IMR-90 (cell line): ENCODE measurements around the gene TELO2. TPM values are rescaled to one million over a fixed set of nuclear protein-coding genes. Genes with fewer than 3 reads are reported as not detected.

Experiments used
- ATAC-seq: fragments of 200-7000 bp; cut with Tn5 transposase; 2 replicates; pipeline ENCODE4 v1.9.1; 2020; ENCODE audit warnings: low read depth, mild to moderate bottlenecking, moderate library complexity
- BruUV-seq: library from RNA; stranded (reverse); fragments of 400-500 nt; replicated peaks from 2 replicates; lab custom pipeline; 2021; lab: Mats Ljungman, UMichigan
- CTCF ChIA-PET: fragments of 300-600 bp; formaldehyde crosslinking; extraction: SDS; loops from one replicate; lab custom pipeline; 2021; ENCODE audit warnings: antibody characterized with exemption; lab: Yijun Ruan, JAX
- POLR2A ChIA-PET: fragments of 300-600 bp; sonication (Branson Sonifier 250); formaldehyde crosslinking; loops from one replicate; lab custom pipeline; 2022; ENCODE audit warnings: antibody characterized with exemption; ENCODE audit not compliant: unreplicated experiment; lab: Charles Lee
- DNase-seq: peaks from one replicate; pipeline ENCODE4 v3.0.0; 2013
- H2AFZ ChIP-seq: replicated peaks from 2 replicates; pipeline ENCODE3; 2013; ENCODE audit warnings: low read length, mild to moderate bottlenecking; ENCODE audit not compliant: poor library complexity
- H2AK5ac ChIP-seq: 2 replicates; pipeline ENCODE4 v1.6.1; 2013; ENCODE audit warnings: low read depth, low read length, inconsistent platforms
- H2AK9ac ChIP-seq: replicated peaks from 2 replicates; pipeline ENCODE3; 2013; ENCODE audit warnings: mild to moderate bottlenecking, low read depth, low read length, moderate library complexity; ENCODE audit not compliant: poor library complexity
- H2BK120ac ChIP-seq: 2 replicates; pipeline ENCODE4 v1.6.1; 2013; ENCODE audit warnings: low read depth, low read length, inconsistent platforms
- H2BK15ac ChIP-seq: 3 replicates; pipeline ENCODE4 v1.6.1; 2013; ENCODE audit warnings: low read depth, low read length, inconsistent platforms
- H2BK20ac ChIP-seq: 2 replicates; pipeline ENCODE4 v1.6.1; 2013; ENCODE audit warnings: low read depth, mild to moderate bottlenecking, inconsistent platforms, low read length, moderate library complexity
- H2BK5ac ChIP-seq: 2 replicates; pipeline ENCODE4 v1.6.1; 2013; ENCODE audit warnings: mild to moderate bottlenecking, low read depth, low read length, inconsistent platforms; ENCODE audit not compliant: poor library complexity, severe bottlenecking
- H3K14ac ChIP-seq: replicated peaks from 2 replicates; pipeline ENCODE4 v1.6.1; 2013; ENCODE audit warnings: low read depth, low read length, inconsistent platforms
- H3K18ac ChIP-seq: 2 replicates; pipeline ENCODE4 v1.6.1; 2013; ENCODE audit warnings: low read depth, low read length, control low read depth
- H3K23ac ChIP-seq: 2 replicates; pipeline ENCODE4 v1.6.1; 2013; ENCODE audit warnings: low read depth, low read length, inconsistent platforms
- H3K27ac ChIP-seq: 2 replicates; pipeline ENCODE4 v1.5.1; 2013; ENCODE audit warnings: mild to moderate bottlenecking, control low read depth, low read length; ENCODE audit not compliant: insufficient read depth
- H3K27me3 ChIP-seq: 2 replicates; pipeline ENCODE4 v1.6.1; 2013; ENCODE audit warnings: low read length; ENCODE audit not compliant: control insufficient read depth, insufficient read depth
- H3K36me3 ChIP-seq: 2 replicates; pipeline ENCODE4 v1.6.1; 2013; ENCODE audit warnings: low read length, mixed read lengths; ENCODE audit not compliant: control insufficient read depth, insufficient read depth
- H3K4ac ChIP-seq: 2 replicates; pipeline ENCODE4 v1.6.1; 2013; ENCODE audit warnings: low read depth, low read length, inconsistent platforms
- H3K4me1 ChIP-seq: 2 replicates; pipeline ENCODE4 v1.6.1; 2013; ENCODE audit warnings: low read length, mixed read lengths; ENCODE audit not compliant: control insufficient read depth, insufficient read depth
- H3K4me2 ChIP-seq: 2 replicates; pipeline ENCODE4 v1.6.1; 2013; ENCODE audit warnings: low read depth, mild to moderate bottlenecking, control low read depth, low read length, moderate library complexity
- H3K4me3 ChIP-seq: 2 replicates; pipeline ENCODE4 v1.5.1; 2013; ENCODE audit warnings: low read depth, mild to moderate bottlenecking, control low read depth, low read length, moderate library complexity; ENCODE audit not compliant: insufficient read depth
- H3K56ac ChIP-seq: 2 replicates; pipeline ENCODE4 v1.6.1; 2013; ENCODE audit warnings: low read length, inconsistent platforms; ENCODE audit not compliant: insufficient read depth; ENCODE audit errors: extremely low read depth
- H3K79me1 ChIP-seq, 2 experiments: 2 replicates each; pipeline ENCODE4 v1.6.1; 2013; ENCODE audit warnings: low read length in 2 of 2, inconsistent platforms in 1 of 2, low read depth in 1 of 2
- H3K9ac ChIP-seq: 2 replicates; pipeline ENCODE4 v1.6.1; 2013; ENCODE audit warnings: low read depth, low read length, control low read depth
- H3K9me1 ChIP-seq: 2 replicates; pipeline ENCODE4 v1.6.1; 2013; ENCODE audit warnings: low read length, inconsistent platforms; ENCODE audit not compliant: insufficient read depth
- H3K9me3 ChIP-seq: 2 replicates; pipeline ENCODE4 v1.6.1; 2013; ENCODE audit warnings: low read length; ENCODE audit not compliant: control insufficient read depth, insufficient read depth
- H4K20me1 ChIP-seq: 2 replicates; pipeline ENCODE4 v1.6.1; 2013; ENCODE audit warnings: low read length, inconsistent platforms; ENCODE audit not compliant: insufficient read depth
- H4K5ac ChIP-seq: 2 replicates; pipeline ENCODE4 v1.6.1; 2013; ENCODE audit warnings: mild to moderate bottlenecking, low read depth, low read length, control low read depth
- H4K8ac ChIP-seq, 2 experiments: 2 replicates each; pipeline ENCODE4 v1.6.1; 2013; ENCODE audit warnings: low read depth in 2 of 2, low read length in 2 of 2, control low read depth in 1 of 2, inconsistent platforms in 1 of 2
- H4K91ac ChIP-seq: 2 replicates; pipeline ENCODE4 v1.6.1; 2013; ENCODE audit warnings: low read depth, low read length, inconsistent platforms; ENCODE audit not compliant: insufficient read depth
- CEBPB ChIP-seq: IDR thresholded peaks from 2 replicates; pipeline ENCODE4 v1.6.1; 2012; ENCODE audit warnings: low read depth, low read length, improper control_type of control experiment
- CHD1 ChIP-seq: IDR thresholded peaks from 2 replicates; pipeline ENCODE4 v1.6.1; 2012; ENCODE audit warnings: low read depth, low read length, improper control_type of control experiment
- ELK1 ChIP-seq: fragments of 150-350 bp; IDR thresholded peaks from 2 replicates; pipeline ENCODE4 v1.6.1; 2016; ENCODE audit warnings: low read depth, mild to moderate bottlenecking, low read length, moderate library complexity, borderline replicate concordance
- FOS ChIP-seq: fragments of 150-350 bp; IDR thresholded peaks from 2 replicates; pipeline ENCODE4 v1.6.1; 2016; ENCODE audit warnings: low read depth, low read length
- MAFK ChIP-seq: IDR thresholded peaks from 2 replicates; pipeline ENCODE4 v1.6.1; 2012; ENCODE audit warnings: low read depth, low read length, improper control_type of control experiment
- MAZ ChIP-seq: IDR thresholded peaks from 2 replicates; pipeline ENCODE4 v1.6.1; 2012; ENCODE audit warnings: low read depth, mild to moderate bottlenecking, low read length, improper control_type of control experiment, moderate library complexity, borderline replicate concordance
- MXI1 ChIP-seq: IDR thresholded peaks from 2 replicates; pipeline ENCODE4 v1.6.1; 2012; ENCODE audit warnings: low read depth, mild to moderate bottlenecking, low read length, moderate library complexity, borderline replicate concordance
- NFE2L2 ChIP-seq: fragments of 150-350 bp; IDR thresholded peaks from 2 replicates; pipeline ENCODE4 v1.6.1; 2016; ENCODE audit warnings: low read depth, mild to moderate bottlenecking, low read length
- POLR2A ChIP-seq: IDR thresholded peaks from 2 replicates; pipeline ENCODE4 v1.6.1; 2012; ENCODE audit warnings: mild to moderate bottlenecking, low read depth, low read length
- RAD21 ChIP-seq: IDR thresholded peaks from 2 replicates; pipeline ENCODE4 v1.6.1; 2012; ENCODE audit warnings: low read length, improper control_type of control experiment
- RCOR1 ChIP-seq: IDR thresholded peaks from 2 replicates; pipeline ENCODE4 v1.6.1; 2012; ENCODE audit warnings: mild to moderate bottlenecking, low read length, improper control_type of control experiment; ENCODE audit not compliant: insufficient replicate concordance
- RFX5 ChIP-seq: IDR thresholded peaks from 2 replicates; pipeline ENCODE4 v1.8.0; 2012; ENCODE audit warnings: low read depth, mild to moderate bottlenecking, low read length, moderate library complexity
- SMC3 ChIP-seq: fragments of 150-350 bp; IDR thresholded peaks from 2 replicates; pipeline ENCODE4 v1.6.1; 2016; ENCODE audit warnings: low read depth, mild to moderate bottlenecking, antibody characterized with exemption, low read length, moderate library complexity
- USF2 ChIP-seq: fragments of 150-350 bp; IDR thresholded peaks from 2 replicates; pipeline ENCODE4 v1.6.1; 2017; ENCODE audit warnings: mild to moderate bottlenecking, antibody characterized with exemption, low read length, low read depth
- WGBS, 2 experiments: methylation state at CpG; one replicate each; pipeline versions ENCODE4 v1.1.5 to v1.1.7; 2013; ENCODE audit warnings: missing lambda C conversion rate in 2 of 2; ENCODE audit not compliant: insufficient read length in 1 of 2; ENCODE audit errors: extremely low coverage in 2 of 2; 5-methylcytosine and 5-hydroxymethylcytosine counted together
- dilution Hi-C: fragments of 300-500 bp; cut with HindIII; formaldehyde crosslinking; loops from one replicate; pipeline ENCODE4 v1.14.3; 2018; ENCODE audit warnings: low sequenced_read_pairs; ENCODE audit not compliant: unreplicated experiment
- in situ Hi-C: fragments of 300-500 bp; cut with MboI; formaldehyde crosslinking; loops from 3 replicates; pipeline ENCODE4 v1.14.3; 2019; ENCODE audit warnings: low sequenced_read_pairs, inconsistent platforms, mixed read lengths
- intact Hi-C: fragments of 100-400 bp; cut with micrococcal nuclease; formaldehyde crosslinking; loops from 2 replicates; pipeline ENCODE4 v1.10.0; 2022
- polyA plus RNA-seq, 3 experiments: library from polyadenylated mRNA; depleted of rRNA; stranded (reverse); fragments of >200 nt; gene quantifications; 2 replicates each; pipeline ENCODE4 v1.2.3, GENCODE V29; 2012; ENCODE audit warnings: low replicate concordance in 1 of 3
- total RNA-seq: library from RNA; depleted of rRNA; stranded (reverse); fragments of >200 nt; gene quantifications from 2 replicates; pipeline ENCODE4 v1.2.3, GENCODE V29; 2012

The TELO2 gene
- total and polyA plus RNA-seq, 2 of the 4 experiments (the other 2 are of a cell fraction): 6.6 to 26.6 TPM

- Histone ChIP-seq H4K8ac (no peak overlapping the region), H3K18ac (no peak overlapping the region), H4K91ac (no peak overlapping the region), H3K14ac (no peak overlapping the region), H3K4me2 (no peak overlapping the region), H3K56ac (no peak overlapping the region), H2AK5ac (no peak overlapping the region; the same call in 1 of the 2 replicates), H4K20me1 (0 out of 2 replicates have a peak, but pooled peaks cover 3% of the 10 kb centered on the region), H2AFZ (peak overlapping the region; percentile 9), H3K27ac (no peak overlapping the region), H4K5ac (no peak overlapping the region), H2BK20ac (no peak overlapping the region), H3K27me3 (no peaks in the 10 kb centered on the region), H3K9ac (no peak overlapping the region), H2BK5ac (no peak overlapping the region), H2AK9ac (no peak overlapping the region), H3K9me1 (0 out of 2 replicates have a peak, but pooled peaks cover 9% of the 10 kb centered on the region), H2BK15ac (no peak overlapping the region), H3K9me3 (no peaks in the 10 kb centered on the region), H3K23ac (no peak overlapping the region), H3K4me3 (no peak overlapping the region), H3K4me1 (peaks cover 3% of the 10 kb centered on the region; the same call in 1 of the 2 replicates), H3K36me3 (peaks cover 23% of the 10 kb centered on the region), H3K79me1 (peaks cover 0 to 50% of the 10 kb centered on the region in 2 experiments; a peak in 2 of 4 replicates), H3K4ac (no peak overlapping the region), H2BK120ac (no peak overlapping the region)
- ATAC-seq (no peak), DNase-seq (no peak)
- intact Hi-C loops: no loop called here
- dilution Hi-C loops: no loop called here
- BruUV-seq: no TSS peak
- WGBS, 2 experiments: 93% methylated on average over 5 of the region's 41 CpGs; no CpG with 5 or more reads in 1 of the 2 experiments
- in situ Hi-C loops: no loop called here
- ChIA-PET POLR2A (no interaction called here), CTCF (no interaction called here)
- TF ChIP-seq RAD21: no peak
- no peak for TF ChIP-seq POLR2A
- no peak for TF ChIP-seq SMC3
- TF ChIP-seq ELK1: no peak
- no peak for TF ChIP-seq USF2
- TF ChIP-seq CHD1: no peak
- no peak for TF ChIP-seq MAFK
- no peak for TF ChIP-seq MXI1
- TF ChIP-seq RCOR1: no peak
- TF ChIP-seq RFX5: no peak
- no peak for TF ChIP-seq NFE2L2
- no peak for TF ChIP-seq FOS
- TF ChIP-seq MAZ: no peak
- TF ChIP-seq CEBPB: no peak
Observed at GRCh38 chr16:1541293-1542165, 48.4 kb downstream of the TELO2 start.
